Measurements from ENCODE around the gene GFRA1. TPM values are rescaled to one million over a fixed set of nuclear protein-coding genes. Genes with fewer than 3 reads are reported as not detected.
"Not testable (repeated sequence)": the region's sequence is repeated elsewhere in the genome, so short reads cannot be mapped to it uniquely, and the experiment has no call there.

GFRA1 gene
- polyA plus RNA-seq, 1 of the 3 experiments (the other 2 are of a cell fraction), result 1.6 TPM

- TF ChIP-seq RCOR1 (IDR thresholded peaks at IDR 0.05; ENCODE audit: low read length) (no peak), NFIC (IDR thresholded peaks at IDR 0.05; ENCODE audit: borderline replicate concordance) (no peak)
These were observed 234.7 kb downstream of the GFRA1 start (continued) for GRCh38 chr10:116038259-116038658.

DNA sequence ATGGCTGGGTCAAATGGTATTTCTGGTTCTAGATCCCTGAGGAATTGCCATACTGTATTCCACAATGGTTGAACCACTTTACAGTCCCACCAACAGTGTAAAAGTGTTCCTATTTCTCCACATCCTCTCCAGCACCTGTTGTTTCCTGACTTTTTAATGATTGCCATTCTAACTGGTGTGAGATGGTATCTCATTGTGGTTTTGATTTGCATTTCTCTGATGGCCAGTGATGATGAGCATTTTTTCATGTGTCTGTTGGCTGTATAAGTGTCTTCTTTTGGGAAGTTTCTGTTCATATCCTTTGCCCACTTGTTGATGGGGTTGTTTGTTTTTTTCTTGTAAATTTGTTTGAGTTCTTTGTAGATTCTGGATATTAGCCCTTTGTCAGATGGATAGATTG, 237.6 kb downstream of the GFRA1 start:
- H3K4me1 ChIP-seq (ENCODE audit: control insufficient read depth in 1 of 2, insufficient read depth in 2 of 2, low read depth in 1 of 2, low read length in 1 of 2); H2AFZ ChIP-seq (ENCODE audit: low read depth); POLR2A ChIA-PET; H3F3A ChIP-seq (replicated peaks; ENCODE audit: insufficient read depth); H3K4me3 ChIP-seq (ENCODE audit: low read depth in 2 of 2, low read length in 1 of 2); H3K9ac ChIP-seq; H3K27ac ChIP-seq (ENCODE audit: low read depth in 2 of 2, low read length in 1 of 2); H3K9me2 ChIP-seq; H3K79me2 ChIP-seq (ENCODE audit: insufficient read depth); DNase-seq; H4K20me1 ChIP-seq (ENCODE audit: insufficient read depth); H3K4me2 ChIP-seq; H3K36me3 ChIP-seq (replicated peaks in 1 of 2; ENCODE audit: control insufficient read depth in 1 of 2, insufficient read depth in 2 of 2, low read length in 1 of 2); CTCF ChIA-PET; H3K9me3 ChIP-seq; H3K27me3 ChIP-seq (ENCODE audit: insufficient read depth): not testable (repeated sequence)

GRCh38 chr10:116030576-116030975, 242.4 kb downstream of the GFRA1 start:
- CTCF ChIA-PET, result interaction anchor here (1.1 to 1.6 kb wide), 2 partner anchors 243 to 257 kb away, joined by 3 read pairs; partner anchors contain the start of gene GFRA1
- no peak overlapping the region for H3K4me3 ChIP-seq (ENCODE audit: low read depth in 2 of 2, low read length in 1 of 2)
- H3K9ac ChIP-seq, result no peak overlapping the region
- H4K20me1 ChIP-seq (ENCODE audit: insufficient read depth), result no peaks in the 10 kb centered on the region
- H3K27ac ChIP-seq (ENCODE audit: low read depth in 2 of 2, low read length in 1 of 2), result no peak overlapping the region
- no peaks in the 10 kb centered on the region for H3F3A ChIP-seq (replicated peaks; ENCODE audit: insufficient read depth)
- no peaks in the 10 kb centered on the region for H3K27me3 ChIP-seq (ENCODE audit: insufficient read depth)
- no peaks in the 10 kb centered on the region for H3K9me2 ChIP-seq
- TF ChIP-seq IRF3 (IDR thresholded peaks at IDR 0.05; ENCODE audit: low read depth, low read length), result no peak
- TF ChIP-seq GABPA (IDR thresholded peaks at IDR 0.05; ENCODE audit: low read depth), result no peak
- TF ChIP-seq POLR2AphosphoS5 (IDR thresholded peaks at IDR 0.05; ENCODE audit: low read depth, low read length), result no peak
- no peak for TF ChIP-seq EP300 (IDR thresholded peaks at IDR 0.05; ENCODE audit: borderline replicate concordance in 1 of 2, low read depth in 1 of 2, low read length in 1 of 2)
- TF ChIP-seq MXI1 (IDR thresholded peaks at IDR 0.05; ENCODE audit: low read depth, low read length), result no peak
- no peak for TF ChIP-seq SIN3A (IDR thresholded peaks at IDR 0.05; ENCODE audit: borderline replicate concordance, low read depth, low read length)
- TF ChIP-seq ELF1 (IDR thresholded peaks at IDR 0.05), result no peak
- TF ChIP-seq JUND (IDR thresholded peaks at IDR 0.05), result no peak
- TF ChIP-seq ZBTB33 (IDR thresholded peaks at IDR 0.05; ENCODE audit: borderline replicate concordance, low read depth), result no peak
- TF ChIP-seq FOSL2 (IDR thresholded peaks at IDR 0.05; ENCODE audit: borderline replicate concordance, low read depth), result no peak
- TF ChIP-seq NRF1 (IDR thresholded peaks at IDR 0.05; ENCODE audit: low read depth, low read length), result no peak
- TF ChIP-seq RCOR1 (IDR thresholded peaks at IDR 0.05; ENCODE audit: low read length), result no peak
- no peak for TF ChIP-seq TEAD4 (IDR thresholded peaks at IDR 0.05; ENCODE audit: borderline replicate concordance, insufficient read depth)
- no peak overlapping the region for H2AFZ ChIP-seq (ENCODE audit: low read depth)
- WGBS (ENCODE audit: low lambda C conversion rate), result 32% methylated on average over 2 of the region's 3 CpGs
- H3K4me2 ChIP-seq, result no peak overlapping the region
- POLR2A ChIA-PET, result no interaction called here
- peaks cover 5% of the 10 kb centered on the region; the same call in 1 of the 2 replicates for H3K9me3 ChIP-seq
- no peaks in the 10 kb centered on the region for H3K4me1 ChIP-seq (ENCODE audit: control insufficient read depth in 1 of 2, insufficient read depth in 2 of 2, low read depth in 1 of 2, low read length in 1 of 2)
- no peak for DNase-seq
- no peaks in the 10 kb centered on the region for H3K36me3 ChIP-seq (replicated peaks in 1 of 2; ENCODE audit: control insufficient read depth in 1 of 2, insufficient read depth in 2 of 2, low read length in 1 of 2)
- no peaks in the 10 kb centered on the region for H3K79me2 ChIP-seq (ENCODE audit: insufficient read depth)

All from SK-N-SH (cell line).